ENCODE measurements around the gene PPP1R12A.

The PPP1R12A gene

GRCh38 chr12:79818856-79819255 is 116.0 kb downstream of the PPP1R12A start:
- ChIA-PET POLR2A (no interaction called here), CTCF (interaction anchor here (0.7 kb wide), 1 partner anchor 372 kb away, joined by 4 read pairs; no protein-coding TSS in a partner anchor)
- Histone ChIP-seq H3K9me3 (ENCODE audit: control insufficient read depth, insufficient read depth, low read depth, low read length) (no peaks in the 10 kb centered on the region), H3K4me1 (ENCODE audit: control insufficient read depth, insufficient read depth, low read length) (no peaks in the 10 kb centered on the region), H3K36me3 (ENCODE audit: control insufficient read depth in 2 of 2, insufficient read depth in 1 of 2, low read length in 2 of 2) (peaks cover 14 to 32% of the 10 kb centered on the region in 2 experiments), H3K4me3 (ENCODE audit: low read depth, low read length) (no peak overlapping the region), H3K27ac (ENCODE audit: extremely low read depth, low read depth, low read length) (no peak overlapping the region)
- TF ChIP-seq ZNF548 (tag by site-specific recombination; IDR thresholded peaks at IDR 0.05): no peak
- no peak for TF ChIP-seq ZNF639 (tag by site-specific recombination; IDR thresholded peaks at IDR 0.05)
- TF ChIP-seq ZBTB26 (tag by site-specific recombination; optimal IDR thresholded peaks at IDR 0.05): no peak
- no peak for TF ChIP-seq ZNF544 (tag by site-specific recombination; IDR thresholded peaks at IDR 0.05)
- no peak for TF ChIP-seq ZNF571 (tag by site-specific recombination; IDR thresholded peaks at IDR 0.05)
- TF ChIP-seq PRDM10 (tag by site-specific recombination; IDR thresholded peaks at IDR 0.05): no peak
- no peak for TF ChIP-seq ZEB2 (tag by site-specific recombination; IDR thresholded peaks at IDR 0.05)
- no peak for TF ChIP-seq ZNF274 (IDR thresholded peaks at IDR 0.05; ENCODE audit: low read length)
- no peak for TF ChIP-seq ZNF274 (tag by site-specific recombination; IDR thresholded peaks at IDR 0.05; ENCODE audit: borderline replicate concordance)
- no peak for TF ChIP-seq MYNN (tag by site-specific recombination; IDR thresholded peaks at IDR 0.05; ENCODE audit: borderline replicate concordance)
- TF ChIP-seq MEIS1 (CRISPR knock-in tag; IDR thresholded peaks at IDR 0.05; ENCODE audit: borderline replicate concordance): no peak
- TF ChIP-seq ZNF785 (tag by site-specific recombination; IDR thresholded peaks at IDR 0.05): no peak
- no peak for TF ChIP-seq ZNF654 (tag by site-specific recombination; IDR thresholded peaks at IDR 0.05; ENCODE audit: low read depth)
- no peak for TF ChIP-seq KLF16 (tag by site-specific recombination; IDR thresholded peaks at IDR 0.05)
- TF ChIP-seq CTCF (tag by site-specific recombination; IDR thresholded peaks at IDR 0.05): no peak
- TF ChIP-seq ZNF830 (tag by site-specific recombination; IDR thresholded peaks at IDR 0.05; ENCODE audit: low read depth): no peak
- TF ChIP-seq ZNF513 (tag by site-specific recombination; IDR thresholded peaks at IDR 0.05): no peak
